ENCODE data around the gene OSTF1.

The OSTF1 gene

DNA sequence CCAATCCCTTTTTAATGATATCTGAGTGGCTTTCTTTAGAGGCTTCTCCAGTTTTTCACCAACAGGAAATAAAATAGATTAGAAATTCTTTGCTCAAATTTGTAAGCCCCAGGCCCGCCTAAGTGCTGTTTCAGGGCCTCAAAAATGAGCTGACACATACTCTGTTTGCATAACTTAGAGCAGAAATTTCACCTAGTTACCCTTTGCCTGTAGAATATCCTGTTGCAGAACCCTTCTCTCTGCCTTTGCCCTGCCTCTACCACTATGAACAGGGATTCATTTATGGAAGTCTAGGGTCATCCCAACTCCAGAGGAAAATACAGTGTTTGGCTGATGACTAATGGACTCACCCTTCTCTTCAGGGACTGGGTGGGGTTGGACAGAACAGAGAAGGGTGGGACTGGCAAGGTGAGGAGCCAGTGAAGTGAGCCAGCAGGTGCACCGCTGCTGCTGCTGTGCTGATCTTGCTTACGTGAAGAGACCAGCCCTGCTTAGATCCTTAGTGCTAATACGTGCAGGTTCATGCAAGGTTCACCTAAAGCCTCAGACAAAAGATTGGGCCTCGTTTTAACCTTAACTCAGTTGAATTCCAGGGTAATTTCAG, 22.8 kb downstream of the OSTF1 start:
- DNase-seq (ENCODE audit: low read depth, low spot score): peak; percentile 64
- peak overlapping the region; percentile 58 for H3K27ac ChIP-seq

- no peak for DNase-seq (ENCODE audit: low read depth, low spot score)
- H3K27ac ChIP-seq: no peak overlapping the region
Measured at GRCh38 chr9:75112789-75113188, 24.5 kb downstream of the OSTF1 start.

DNA sequence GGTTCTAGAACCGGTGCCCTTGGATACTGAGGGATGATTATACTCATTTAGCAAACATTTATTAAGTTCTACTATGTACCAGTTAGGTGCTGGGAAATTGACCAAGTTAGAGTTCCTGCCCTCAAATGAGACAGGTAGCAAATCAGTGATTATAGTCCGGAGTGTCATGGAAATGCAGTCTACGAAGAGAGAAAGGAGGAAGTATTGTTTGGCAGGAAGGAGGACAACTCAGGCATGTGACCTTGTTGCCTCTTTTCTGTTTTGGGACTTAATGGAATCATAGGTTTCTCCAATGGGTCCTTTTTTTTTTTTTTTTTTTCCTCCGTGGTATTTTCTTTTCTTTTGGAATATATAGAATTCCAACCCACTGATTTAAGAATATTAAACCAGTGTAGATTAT, 28.0 kb downstream of the OSTF1 start:
- H3K27ac ChIP-seq: no peak overlapping the region
- no peak for DNase-seq (ENCODE audit: low read depth, low spot score)

- DNase-seq (ENCODE audit: low read depth, low spot score): no peak
- H3K27ac ChIP-seq: no peak overlapping the region
Measured at GRCh38 chr9:75117564-75117963, 29.2 kb downstream of the OSTF1 start.

- no peak for DNase-seq (ENCODE audit: low read depth, low spot score)
- no peak overlapping the region for H3K27ac ChIP-seq
Measured at GRCh38 chr9:75120686-75121085, 32.4 kb downstream of the OSTF1 start.

DNA sequence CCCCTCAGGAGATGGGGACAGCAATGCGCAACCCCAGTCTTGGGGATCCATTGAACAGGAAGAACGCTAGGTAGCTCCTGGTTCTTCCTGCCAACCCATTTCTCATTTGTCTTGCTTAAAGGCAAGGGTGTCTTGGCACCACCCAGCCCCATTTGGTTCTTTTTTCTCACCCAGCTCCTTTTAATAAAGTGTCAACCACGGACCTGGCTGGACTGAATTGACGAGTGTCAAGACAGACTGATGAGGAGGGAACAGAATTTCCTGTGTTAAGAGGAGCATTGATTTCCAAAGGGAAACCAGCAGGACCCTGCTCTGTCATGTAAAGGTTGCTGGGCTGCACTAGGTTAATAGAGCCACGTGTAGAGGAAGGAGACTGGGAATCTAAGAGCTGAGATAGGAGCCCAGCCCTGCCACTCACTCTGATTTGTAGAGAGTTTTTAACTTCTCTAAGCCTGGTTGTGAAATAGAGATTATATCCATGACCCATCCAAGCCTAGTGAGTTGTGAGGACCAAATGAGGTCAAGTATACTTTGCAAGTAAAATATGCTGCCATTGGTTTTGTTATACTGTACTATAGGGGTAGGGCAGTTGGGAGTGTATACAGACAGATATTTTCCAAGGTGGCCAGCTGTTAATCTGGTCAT, 33.7 kb downstream of the OSTF1 start:
- no peak for DNase-seq (ENCODE audit: low read depth, low spot score)
- H3K27ac ChIP-seq: no peak overlapping the region

GRCh38 chr9:75123696-75124095, 35.4 kb downstream of the OSTF1 start:
- DNase-seq (ENCODE audit: low read depth, low spot score): no peak
- H3K27ac ChIP-seq: no peak overlapping the region

- DNase-seq (ENCODE audit: low read depth, low spot score): no peak
- H3K27ac ChIP-seq: no peak overlapping the region
Measured at GRCh38 chr9:75128535-75128934, 40.2 kb downstream of the OSTF1 start.

DNA sequence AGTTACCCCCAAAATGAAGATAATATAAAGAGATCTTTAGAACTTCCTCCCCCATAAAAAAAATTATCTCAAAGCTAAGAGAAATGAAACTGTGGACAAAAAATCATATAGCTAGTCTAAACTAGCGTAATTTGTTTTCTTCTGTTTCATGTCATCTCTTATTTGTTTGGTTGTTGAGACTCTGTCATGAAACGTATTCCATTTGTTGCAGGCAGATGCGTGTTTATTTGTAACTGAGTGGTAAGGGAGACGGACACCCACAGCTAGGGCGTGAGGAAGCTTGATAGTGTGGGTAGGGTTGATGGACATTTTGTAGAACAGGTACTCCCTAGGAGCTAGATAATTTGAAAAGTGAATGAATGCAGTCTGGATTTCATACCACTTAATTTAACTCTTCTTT, 41.9 kb downstream of the OSTF1 start:
- no peak for DNase-seq (ENCODE audit: low read depth, low spot score)
- no peak overlapping the region for H3K27ac ChIP-seq

DNA sequence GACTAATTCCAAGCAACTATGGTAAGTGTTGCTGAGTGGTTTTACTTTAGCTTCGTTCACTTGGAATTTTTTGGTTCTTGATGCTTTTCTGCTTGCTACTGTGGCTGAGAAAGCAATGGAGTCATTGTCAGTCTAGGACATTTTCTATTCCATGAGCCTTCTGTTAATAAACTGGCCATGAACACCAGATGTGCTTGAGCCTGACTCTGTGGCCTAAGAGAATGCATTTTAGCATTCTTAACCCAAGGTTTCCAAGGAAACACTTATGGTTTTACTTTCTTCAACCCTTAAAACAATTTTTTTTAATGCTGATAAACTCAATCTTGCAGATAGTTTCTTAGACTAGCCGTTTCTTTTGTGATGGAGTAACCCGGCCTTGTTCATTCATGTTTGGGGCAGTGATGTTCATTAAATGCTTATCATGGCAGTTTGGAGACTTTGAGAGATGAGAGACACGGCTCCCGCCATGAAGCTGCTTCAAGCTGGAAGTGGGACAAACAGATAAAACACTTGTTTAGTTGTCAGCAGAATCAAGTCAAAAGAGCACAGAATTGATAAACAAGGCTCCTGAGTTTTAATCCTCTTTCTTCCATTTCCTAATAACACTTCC, 42.4 kb downstream of the OSTF1 start:
- no peak overlapping the region for H3K27ac ChIP-seq
- no peak for DNase-seq (ENCODE audit: low read depth, low spot score)

- DNase-seq (ENCODE audit: low read depth, low spot score): no peak
- no peak overlapping the region for H3K27ac ChIP-seq
Measured at GRCh38 chr9:75131700-75132099, 43.4 kb downstream of the OSTF1 start.

GRCh38 chr9:75132244-75132643, 43.9 kb downstream of the OSTF1 start:
- no peak overlapping the region for H3K27ac ChIP-seq
- DNase-seq (ENCODE audit: low read depth, low spot score): no peak

DNA sequence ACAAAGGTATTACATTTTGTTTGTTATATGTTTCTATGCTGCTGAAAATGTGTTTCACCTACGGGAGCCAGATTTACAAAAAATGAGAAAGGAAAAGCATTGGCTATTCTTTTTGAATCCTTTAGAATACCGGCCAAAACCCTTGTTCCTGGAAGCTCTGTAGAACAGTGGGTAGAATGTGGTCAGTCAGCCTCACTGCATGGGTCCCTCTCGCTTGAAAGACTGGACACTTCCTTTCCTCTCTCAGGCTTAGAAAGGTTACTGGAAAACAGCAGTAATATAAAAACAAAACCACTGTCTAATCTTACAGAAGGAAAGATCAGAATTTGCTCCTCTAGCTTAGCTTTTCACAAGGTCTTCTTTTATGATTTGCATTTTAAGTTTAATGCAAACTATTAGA, 45.1 kb downstream of the OSTF1 start:
- no peak overlapping the region for H3K27ac ChIP-seq
- DNase-seq (ENCODE audit: low read depth, low spot score): no peak

GRCh38 chr9:75134495-75134894, 46.2 kb downstream of the OSTF1 start:
- no peak for DNase-seq (ENCODE audit: low read depth, low spot score)
- H3K27ac ChIP-seq: no peak overlapping the region

GRCh38 chr9:75138260-75139040, 50.1 kb downstream of the OSTF1 start:
- H3K27ac ChIP-seq: no peak overlapping the region
- DNase-seq (ENCODE audit: low read depth, low spot score): no peak

- no peak overlapping the region for H3K27ac ChIP-seq
- no peak for DNase-seq (ENCODE audit: low read depth, low spot score)
Measured at GRCh38 chr9:75139201-75139600, 50.9 kb downstream of the OSTF1 start.

DNA sequence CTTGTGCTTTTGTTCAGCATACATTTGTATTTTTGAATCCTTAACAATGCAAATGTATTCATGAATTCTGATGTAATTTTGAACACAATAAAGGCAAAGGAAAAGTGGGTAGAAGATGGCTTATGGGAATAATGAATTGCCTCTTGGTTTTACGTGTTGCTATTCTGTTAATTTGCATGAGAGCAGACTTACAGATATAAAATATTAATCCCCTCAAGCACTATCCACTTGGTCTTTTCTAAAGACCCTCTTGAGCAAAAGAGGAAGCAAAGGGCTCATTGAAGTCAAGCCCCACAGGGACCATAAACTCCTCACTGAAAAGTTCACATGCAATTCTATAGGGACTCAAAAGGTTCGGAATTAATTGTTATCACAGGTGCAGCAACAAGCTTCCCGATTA, 51.9 kb downstream of the OSTF1 start:
- H3K27ac ChIP-seq: no peak overlapping the region
- DNase-seq (ENCODE audit: low read depth, low spot score): no peak

- DNase-seq (ENCODE audit: low read depth, low spot score): no peak
- no peak overlapping the region for H3K27ac ChIP-seq
Measured at GRCh38 chr9:75142202-75142601, 53.9 kb downstream of the OSTF1 start.

GRCh38 chr9:75146229-75146628, 57.9 kb downstream of the OSTF1 start:
- DNase-seq (ENCODE audit: low read depth, low spot score): no peak
- H3K27ac ChIP-seq: no peak overlapping the region

GRCh38 chr9:75147638-75148037, 59.3 kb downstream of the OSTF1 start:
- H3K27ac ChIP-seq: no peak overlapping the region
- DNase-seq (ENCODE audit: low read depth, low spot score): no peak

DNA sequence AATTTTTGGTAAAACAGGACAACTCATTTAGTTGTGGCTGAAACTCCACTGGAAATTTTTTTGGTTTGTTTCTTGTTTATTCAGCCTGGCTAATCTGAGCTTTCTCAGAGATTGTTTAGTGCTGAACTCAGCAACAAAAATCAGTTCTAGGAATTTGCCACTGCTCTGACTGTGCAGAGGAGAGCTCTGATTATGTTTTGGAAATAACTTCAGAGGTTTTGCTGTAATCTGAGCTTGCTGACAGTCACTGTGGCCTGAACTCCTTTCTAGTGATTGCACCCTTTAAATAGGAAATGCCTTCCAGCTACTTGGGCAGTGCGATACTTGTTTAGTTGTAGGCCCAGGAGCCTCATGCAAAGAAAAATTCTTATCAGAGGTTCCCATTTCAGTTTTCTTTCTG, 60.2 kb downstream of the OSTF1 start:
- H3K27ac ChIP-seq: no peak overlapping the region
- no peak for DNase-seq (ENCODE audit: low read depth, low spot score)

All from epithelial cell of prostate (primary cell).